GM19452 (cell line): ENCODE results near the gene TSPAN11.

ENCODE experiments used
- ATAC-seq: cut with Tn5 transposase; IDR thresholded peaks from one replicate; pipeline ENCODE4 v1.9.1; 2021; ENCODE audit not compliant: unreplicated experiment

The TSPAN11 gene

DNA sequence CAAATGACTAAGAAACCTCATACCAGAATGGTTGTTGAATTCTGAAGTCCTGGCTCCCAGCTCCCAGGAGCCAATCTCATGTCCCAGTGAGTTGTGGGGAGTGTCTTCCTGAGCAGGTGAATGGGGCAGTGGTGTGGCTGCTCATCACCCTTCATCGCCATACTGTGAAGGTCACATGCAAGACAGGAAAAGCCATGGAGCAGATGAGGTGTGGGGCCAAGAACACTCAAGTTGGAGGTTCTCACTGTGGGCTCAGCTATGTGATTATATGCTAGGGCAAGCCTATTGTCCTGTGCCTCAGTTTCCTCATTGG lies 16.6 kb upstream of the TSPAN11 start:
- ATAC-seq: no peak

DNA sequence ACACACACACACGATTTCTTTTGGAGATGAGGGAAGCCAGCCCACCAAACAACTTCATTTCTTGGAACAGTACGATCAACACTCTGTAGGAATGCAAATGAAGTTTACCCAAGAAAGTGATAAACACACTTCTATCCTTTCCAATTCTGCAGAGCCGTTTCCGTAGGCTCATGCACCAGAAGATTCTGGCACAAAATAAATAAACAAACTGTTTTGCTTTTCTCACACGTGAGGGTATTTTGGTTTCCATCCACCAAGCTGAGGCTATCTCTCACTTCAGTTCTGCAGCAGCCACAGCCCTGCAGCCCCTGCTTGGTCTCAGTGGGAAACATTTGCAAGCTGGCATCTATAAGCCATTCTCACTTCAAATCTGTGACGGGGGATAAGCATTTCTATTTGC lies 15.3 kb upstream of the TSPAN11 start:
- no peak for ATAC-seq

DNA sequence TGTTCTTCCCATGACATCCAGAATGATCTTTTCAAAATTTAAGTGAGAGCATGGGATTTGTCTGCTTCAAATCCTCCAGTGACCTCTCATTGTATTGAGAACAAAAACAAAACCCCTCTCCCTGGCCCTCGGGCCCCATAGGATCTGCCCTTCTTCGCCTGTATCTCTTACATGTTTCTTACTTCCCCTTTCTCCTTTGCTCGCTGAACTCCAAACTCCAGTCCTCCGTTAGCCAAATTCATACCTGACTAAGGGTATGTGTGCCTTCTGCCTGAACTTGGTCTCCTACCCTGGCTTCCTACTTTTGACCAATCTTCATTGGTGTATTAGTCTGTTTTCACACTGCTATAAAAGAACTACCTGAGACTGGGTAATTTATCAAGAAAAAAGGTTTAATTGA lies 13.2 kb upstream of the TSPAN11 start:
- ATAC-seq: no peak

GRCh38 chr12:30914986-30915591 lies 11.5 kb upstream of the TSPAN11 start:
- ATAC-seq: no peak

DNA sequence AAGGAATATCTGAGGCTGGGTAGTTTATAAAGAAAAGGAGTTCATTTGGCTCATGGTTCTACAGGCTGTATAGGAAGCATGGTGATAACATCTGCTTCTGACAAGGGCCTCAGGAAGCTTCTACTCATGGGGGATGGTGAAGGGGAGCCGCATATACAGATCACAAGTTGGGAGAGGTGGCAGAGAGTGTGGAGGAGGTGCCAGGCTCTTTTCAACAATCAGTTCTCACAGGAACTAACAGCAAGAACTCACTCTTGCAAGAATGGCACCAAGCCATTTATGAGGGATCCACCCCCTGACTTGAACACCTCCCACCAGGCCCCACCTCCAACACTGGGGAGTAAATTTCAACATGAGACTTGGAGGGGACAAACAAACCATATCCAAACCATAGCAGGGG lies 3.5 kb upstream of the TSPAN11 start:
- ATAC-seq: no peak

DNA sequence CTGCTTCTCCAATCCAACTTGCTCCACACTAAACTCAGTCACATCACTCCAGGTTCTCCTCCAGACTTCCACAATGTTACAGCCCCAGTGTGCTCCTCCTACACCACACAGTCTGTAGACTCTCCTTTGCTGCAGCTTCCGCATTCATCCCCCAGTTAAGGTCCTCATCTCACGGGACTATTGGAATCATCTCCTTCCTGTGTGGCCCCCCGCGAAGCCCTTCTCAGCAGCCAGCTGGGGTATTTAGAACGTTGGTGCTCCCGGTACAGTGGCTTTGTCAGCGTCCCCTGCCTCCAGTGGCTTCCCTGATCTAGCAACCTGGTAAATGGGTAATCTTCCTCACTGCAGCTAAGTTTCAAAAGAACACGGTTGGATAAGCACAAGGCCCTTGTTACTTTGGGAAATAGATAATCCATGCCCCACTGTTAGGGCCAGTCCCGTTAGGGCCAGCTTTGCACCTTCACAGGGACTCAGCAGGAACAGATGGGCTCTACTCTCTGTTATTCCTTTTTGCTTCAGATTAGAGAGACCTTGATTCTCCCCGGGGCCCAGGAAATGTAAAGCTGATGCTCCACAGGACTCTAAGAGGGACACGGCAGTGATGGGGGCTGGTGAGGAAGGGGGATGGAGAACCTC lies 823 bp upstream of the TSPAN11 start:
- ATAC-seq: no peak

DNA sequence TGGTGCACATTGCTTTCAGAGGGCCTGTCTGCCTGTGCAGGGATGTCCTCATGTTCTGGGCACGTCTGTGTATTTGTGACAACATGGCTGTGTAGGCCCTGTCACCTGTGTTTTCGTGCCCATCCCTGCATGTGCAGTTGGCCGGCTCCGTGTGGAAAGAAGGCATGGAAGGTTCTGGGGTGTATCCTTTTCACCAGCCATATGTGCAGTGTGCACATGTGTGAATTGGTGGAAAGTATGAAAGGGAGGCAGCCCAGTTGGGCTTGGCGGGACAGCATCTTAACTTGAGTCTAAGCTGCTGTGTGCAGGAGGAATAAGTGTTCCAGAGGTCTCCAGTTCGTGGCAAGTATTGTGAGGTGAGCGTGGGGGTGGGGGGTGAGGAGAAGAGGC lies 669 bp downstream of the TSPAN11 start:
- no peak for ATAC-seq

- ATAC-seq: no peak
Observed at GRCh38 chr12:30928356-30929244, 2.1 kb downstream of the TSPAN11 start.

- no peak for ATAC-seq
Observed at GRCh38 chr12:30930238-30930637, 3.7 kb downstream of the TSPAN11 start.

- ATAC-seq: no peak
Observed at GRCh38 chr12:30930641-30931040, 4.1 kb downstream of the TSPAN11 start.

GRCh38 chr12:30932881-30933280 lies 6.3 kb downstream of the TSPAN11 start:
- ATAC-seq: no peak

DNA sequence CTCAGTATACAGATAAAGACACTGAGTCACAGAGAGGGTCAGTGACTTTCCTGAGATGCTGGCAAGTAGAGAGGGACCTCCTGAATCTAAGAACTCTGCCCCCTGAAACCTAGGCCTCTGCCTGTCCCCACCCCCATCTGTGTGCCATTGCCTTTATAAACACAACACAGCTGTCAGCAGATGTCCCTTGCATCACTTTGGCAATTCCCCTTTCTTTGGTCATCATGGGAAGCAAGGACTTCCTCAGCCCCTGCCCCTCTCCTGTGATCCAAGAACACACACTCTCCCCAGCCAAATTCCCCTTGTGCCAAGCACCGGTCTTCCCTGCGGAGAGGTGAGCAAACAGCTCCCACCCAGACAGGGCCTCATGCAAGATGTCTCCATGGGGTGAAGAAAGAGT lies 8.3 kb downstream of the TSPAN11 start:
- ATAC-seq: no peak

GRCh38 chr12:30936036-30936435 lies 9.5 kb downstream of the TSPAN11 start:
- ATAC-seq: no peak

GRCh38 chr12:30939234-30939633 lies 12.7 kb downstream of the TSPAN11 start:
- no peak for ATAC-seq

DNA sequence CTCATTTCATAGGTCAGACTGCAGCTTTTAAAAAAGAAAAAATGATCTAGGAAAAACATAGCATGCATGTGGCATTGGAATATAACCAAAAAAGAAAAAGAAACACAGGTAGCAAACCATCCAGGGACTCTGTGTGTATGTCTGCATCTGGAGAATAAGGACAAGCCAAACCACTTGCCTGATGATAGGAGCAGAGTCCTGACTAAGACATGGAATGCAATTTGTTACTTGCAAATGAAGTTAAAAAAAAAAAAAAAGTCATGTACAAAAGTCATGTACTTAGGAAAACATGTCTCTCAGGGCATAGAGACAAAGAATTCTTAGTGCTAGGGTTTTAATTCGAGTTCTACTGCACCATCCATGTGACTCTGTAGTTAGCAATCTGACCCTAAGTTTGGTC lies 15.9 kb downstream of the TSPAN11 start:
- ATAC-seq: no peak

DNA sequence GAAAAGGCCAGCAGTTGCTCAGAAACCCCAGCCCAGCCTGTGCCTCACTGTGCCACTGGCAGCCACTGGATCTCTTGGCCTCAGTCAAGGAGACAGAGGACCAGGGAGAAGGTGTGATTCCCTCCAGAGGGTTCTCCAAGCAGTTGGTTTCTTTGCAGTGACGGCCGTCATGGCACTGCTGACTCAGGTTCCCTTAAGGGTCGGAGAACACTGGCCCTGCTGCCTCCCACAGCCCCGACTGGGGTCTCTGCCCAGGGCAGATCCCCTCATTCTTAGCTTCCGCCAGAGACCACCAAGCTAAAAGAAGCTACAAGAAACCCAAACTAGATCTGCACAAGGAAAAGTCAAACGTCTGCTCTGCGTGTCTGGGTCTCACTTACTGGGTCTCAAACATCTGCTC lies 16.4 kb downstream of the TSPAN11 start:
- no peak for ATAC-seq

DNA sequence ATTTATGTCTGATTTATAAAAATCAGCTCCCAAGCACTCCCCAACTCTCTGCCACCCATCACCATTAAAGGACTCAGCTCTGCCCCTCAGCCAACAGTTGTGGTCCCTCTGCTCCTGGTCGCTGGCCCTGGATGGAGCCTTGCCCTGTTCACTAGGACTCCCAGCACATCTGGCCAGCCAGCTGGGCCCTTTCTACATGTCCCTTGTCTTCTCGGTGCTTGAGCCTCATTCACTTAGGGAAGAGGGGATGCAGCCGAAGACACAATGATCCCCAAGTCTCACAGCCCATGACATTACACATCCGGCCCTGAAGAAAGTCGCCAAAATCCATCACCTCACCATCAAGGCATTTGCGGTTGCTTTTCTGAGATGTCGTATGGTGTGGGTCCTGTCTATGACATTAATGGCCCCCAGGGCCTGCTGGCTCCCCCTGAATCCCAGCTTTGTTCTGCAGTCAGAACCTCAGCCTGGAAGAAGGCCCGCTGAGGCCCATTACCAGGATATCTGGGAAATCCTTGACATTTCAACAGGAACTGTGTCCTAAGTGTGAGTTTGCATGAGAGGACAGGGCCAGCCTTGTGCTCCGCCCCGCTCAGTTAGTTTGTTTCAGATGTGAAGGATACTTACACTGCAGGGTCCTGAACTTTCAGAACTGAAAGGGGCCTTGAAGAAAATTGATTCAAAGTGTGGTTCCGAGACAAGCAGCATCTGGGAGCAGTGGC lies 19.1 kb downstream of the TSPAN11 start:
- ATAC-seq: no peak

DNA sequence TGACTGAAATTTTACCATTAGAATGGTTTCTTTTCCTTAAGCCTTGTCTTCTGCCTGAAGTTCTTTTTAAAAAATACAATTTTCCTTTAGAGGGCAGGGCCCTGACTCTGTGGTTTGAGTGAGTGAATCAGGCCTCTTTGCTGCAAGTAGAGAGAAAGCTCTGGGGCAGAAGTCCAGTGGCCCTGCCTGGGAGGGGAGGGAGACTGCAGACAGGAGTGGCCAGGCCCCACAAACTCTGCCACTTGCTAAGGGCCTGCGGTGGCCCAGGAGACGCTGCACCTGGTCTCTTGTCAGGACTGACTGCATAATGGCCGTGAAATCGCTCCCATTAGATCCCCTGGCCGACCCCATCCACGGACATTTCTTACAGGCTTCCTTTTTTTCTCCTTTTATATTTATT lies 25.5 kb downstream of the TSPAN11 start:
- no peak for ATAC-seq

DNA sequence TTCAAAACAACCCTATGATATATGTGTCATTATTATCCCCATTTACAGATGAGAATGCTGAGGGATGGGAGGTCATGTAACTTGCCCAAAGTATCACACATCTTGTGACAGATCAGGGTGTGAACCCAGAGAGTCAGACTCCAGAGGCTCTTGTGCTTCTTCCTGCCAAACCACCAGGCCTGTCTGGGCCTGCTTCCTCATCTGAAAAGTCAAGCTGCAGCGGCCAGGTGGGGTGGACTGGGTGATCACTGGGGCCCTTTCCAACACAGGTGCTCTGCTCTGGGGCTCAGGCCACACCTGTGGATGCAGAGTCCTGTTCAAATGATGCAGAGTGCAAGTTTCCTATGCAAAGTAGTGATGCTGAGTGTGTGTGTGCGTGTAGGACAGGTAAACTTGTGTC lies 26.7 kb downstream of the TSPAN11 start:
- no peak for ATAC-seq

GRCh38 chr12:30953951-30954751 lies 27.6 kb downstream of the TSPAN11 start:
- ATAC-seq: no peak

DNA sequence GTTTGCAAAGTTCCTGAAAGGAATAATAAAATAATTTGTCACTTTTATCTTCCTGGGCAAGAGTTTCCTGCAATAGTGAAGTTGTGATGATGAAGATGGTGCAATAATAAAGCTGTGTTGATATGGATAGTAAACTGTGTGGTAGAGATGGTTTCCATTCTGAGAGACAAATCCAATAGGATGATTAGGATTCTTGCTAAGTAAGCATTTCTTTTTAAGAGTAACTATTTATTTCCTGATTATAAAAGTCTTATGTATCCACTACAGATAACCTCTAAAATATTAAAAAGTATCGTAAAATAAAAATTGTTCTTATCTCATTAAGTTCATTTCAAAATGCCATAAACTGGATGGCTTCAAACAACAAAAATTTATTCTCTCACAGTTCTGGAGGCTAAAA lies 28.7 kb downstream of the TSPAN11 start:
- ATAC-seq: no peak
